Fibroblast of the conjunctiva (primary cell): ENCODE results near the gene USP2.

Source experiments
- DNase-seq: peaks from one replicate; pipeline ENCODE4 v3.0.0-alpha.2; 2010; ENCODE audit warnings: low read depth

USP2 gene

DNA sequence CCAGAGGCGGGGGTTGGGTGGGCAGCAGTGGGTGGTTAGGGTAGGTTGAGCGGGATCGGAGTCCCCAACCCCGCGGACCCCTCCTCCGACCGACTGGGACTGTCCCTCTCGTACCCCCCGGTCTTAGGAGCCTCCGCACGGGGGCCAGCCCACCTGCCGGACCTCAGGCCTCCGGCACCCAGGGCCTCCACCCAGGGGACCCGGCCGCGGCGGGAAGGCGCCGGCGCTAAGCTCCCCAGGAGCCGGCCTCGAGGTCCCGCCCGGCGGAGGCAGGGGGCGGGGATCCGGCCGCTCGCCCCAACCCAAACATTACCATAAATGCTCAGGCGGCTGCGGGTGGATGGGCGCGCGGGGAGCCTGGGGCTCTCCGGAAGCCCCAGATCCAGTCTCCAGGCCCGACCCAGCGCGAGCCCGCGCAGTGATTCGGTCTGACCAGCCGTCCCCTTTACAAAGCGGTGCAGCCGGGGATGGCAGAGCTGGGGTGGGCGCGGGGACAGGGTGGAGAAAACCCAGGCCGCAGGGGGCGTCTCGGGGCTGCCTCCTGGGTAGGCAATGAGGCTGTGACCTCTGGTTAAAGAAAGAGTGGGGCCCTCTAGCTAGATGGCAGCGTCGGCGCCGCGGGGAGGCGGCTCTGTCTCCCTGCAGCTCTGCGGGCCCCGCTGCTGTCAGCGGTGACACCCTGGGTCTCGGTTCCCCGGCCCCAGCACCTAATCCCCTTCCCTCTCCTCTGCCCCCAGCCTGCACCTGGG lies 60.5 kb downstream of the USP2 start:
- DNase-seq = no peak

DNA sequence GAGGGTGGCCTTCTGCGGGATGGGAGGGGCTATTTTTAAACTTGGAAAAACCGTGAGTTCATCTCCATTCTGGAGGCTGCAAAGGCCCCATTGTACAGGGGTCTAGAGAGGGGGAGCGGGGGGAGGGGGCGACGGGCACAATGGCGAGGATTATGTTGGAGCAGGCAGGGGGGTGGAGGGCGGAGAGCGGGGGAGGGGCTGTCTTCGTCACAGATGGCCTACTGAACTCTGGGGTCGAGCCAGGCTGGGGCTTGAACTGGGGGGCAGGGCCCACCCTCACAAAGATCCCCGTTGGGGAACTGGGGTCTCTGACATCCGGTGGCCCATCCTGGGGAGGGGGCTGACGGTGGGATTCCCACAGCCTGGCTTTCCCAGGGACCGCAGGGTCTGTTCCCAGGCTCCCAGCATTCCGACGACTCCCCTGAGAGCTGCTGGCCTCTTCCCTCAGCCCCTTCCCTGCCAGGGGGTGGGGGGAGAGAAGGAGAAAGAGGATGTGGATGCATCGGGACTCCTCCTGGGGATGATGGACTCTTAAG lies 61.2 kb downstream of the USP2 start:
- DNase-seq = no peak

DNA sequence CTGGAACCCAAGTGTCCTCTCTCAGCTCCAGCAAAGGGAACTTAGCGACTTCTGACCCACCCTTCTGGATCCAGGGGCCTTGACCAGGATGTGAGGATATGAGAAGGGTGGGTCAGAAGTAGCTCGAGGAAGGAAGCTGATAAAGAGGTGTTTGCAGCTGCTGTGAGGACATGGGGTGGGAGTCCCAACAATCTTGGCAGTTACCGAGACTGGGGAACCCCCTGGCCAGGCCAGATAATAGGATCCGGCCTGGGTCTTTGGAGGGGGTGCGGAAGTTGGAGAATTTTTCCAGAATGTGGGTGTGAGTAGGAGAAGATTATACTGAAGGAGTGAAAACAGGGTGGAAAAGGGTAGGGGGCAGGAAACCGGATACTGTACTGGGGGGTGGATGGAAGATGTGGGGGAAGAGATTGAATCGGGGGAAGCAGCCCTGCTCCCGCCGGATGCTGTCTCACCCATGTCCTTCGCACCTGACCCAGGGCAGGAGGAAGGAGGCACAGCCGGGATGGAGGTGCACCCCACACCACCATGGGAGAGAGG lies 61.7 kb downstream of the USP2 start:
- no peak for DNase-seq

DNA sequence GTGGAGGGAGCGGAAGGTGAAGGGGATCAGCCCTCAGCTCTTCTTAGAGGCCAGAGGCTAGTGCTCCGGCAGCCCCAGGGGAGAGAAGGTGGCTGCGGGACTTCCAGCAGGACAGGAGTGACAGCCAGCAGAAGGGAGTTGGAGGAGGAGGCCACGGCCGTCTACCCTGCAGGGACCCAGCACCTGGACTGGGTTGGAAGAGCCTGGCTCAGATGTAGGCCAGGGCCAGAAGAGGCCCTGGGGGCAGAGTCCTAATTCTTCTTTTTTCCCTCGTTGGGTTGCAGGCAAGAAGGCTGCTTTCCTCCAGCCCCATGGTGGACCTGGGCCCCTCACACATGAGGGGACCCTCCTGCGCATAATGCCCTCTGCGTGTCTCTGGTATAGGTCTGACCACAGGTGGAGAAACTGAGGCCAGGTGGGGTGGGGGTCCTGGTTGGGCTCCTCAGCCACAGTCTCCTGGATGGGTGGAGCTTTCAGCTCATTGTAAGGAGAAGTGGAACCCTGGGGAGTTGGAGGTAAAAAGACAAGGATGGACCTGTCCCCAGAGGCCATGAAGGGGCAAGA lies 62.3 kb downstream of the USP2 start:
- no peak for DNase-seq

DNA sequence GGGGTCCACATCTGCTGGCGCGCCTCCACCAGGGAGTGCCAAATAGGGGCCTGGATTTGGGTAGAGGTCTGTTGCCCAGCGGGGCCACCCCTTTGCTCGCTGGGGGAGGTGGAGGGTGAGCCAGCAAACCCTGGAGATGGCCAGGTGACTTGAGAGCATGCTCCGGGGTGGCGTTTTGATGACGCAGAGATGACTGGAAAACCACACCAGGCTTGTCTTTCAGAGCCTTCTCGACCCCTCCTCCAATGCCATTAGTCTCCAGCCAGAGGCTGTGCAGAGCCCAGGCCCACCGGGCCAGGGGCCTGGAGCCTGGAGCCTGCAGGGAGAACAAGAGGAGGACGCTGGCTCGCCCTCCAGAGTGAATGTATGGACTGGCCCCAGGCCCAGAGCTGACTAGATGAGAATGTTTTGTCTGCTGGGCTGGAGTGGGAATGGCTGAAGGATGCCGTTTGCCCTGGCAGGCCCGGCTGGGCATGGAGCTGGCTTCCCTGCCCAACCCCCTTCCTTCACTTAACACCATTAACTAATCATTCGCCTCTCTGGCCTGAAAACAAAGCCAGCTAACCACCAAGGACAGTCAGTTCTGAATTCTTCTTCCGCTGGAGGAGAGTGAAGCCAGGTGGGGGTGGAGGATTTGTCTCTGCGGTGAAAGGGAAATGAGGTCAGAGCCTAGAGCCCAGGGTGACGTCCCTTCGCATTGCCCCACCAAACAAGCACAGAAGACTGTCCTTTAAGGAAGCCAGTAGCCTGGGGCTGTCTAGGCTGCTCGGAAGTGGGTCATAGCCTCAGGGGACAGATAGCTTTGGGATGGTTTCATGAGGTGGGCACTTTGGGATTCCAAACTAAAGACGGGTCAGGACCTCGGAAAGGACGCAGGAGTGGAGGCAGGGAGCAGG lies 63.0 kb downstream of the USP2 start:
- no peak for DNase-seq

DNA sequence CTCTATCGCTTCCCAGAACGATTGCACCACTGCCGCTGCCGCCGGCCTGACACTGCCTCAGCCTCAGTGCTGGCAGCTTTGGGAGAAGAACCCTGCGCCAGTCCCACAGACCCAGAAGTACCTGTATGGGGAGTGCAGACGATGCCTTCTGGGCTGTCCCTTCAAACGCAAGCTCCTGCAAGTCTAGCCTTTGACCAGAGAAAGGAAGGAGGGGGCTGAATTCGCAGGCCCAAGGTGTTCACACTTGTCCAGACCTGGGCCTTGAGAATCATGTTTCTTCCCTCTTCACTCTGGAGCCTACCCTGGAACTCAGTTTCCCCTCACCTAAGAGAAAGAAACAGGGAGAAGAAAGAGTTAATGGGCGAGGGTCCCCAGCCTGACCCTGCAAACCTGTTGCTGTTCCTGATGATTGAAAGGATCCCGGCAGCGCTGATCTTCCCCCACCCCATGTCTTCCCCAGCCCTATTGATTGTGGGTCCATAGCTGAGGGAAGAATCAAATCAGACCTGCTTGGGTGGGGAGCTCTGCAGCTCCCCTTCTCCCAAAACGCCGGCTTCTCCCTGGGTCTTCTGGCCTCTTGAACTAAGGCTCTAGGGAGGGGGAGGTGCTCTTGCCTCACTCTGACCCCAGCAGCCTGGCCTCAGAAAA lies 63.8 kb downstream of the USP2 start:
- no peak for DNase-seq

DNA sequence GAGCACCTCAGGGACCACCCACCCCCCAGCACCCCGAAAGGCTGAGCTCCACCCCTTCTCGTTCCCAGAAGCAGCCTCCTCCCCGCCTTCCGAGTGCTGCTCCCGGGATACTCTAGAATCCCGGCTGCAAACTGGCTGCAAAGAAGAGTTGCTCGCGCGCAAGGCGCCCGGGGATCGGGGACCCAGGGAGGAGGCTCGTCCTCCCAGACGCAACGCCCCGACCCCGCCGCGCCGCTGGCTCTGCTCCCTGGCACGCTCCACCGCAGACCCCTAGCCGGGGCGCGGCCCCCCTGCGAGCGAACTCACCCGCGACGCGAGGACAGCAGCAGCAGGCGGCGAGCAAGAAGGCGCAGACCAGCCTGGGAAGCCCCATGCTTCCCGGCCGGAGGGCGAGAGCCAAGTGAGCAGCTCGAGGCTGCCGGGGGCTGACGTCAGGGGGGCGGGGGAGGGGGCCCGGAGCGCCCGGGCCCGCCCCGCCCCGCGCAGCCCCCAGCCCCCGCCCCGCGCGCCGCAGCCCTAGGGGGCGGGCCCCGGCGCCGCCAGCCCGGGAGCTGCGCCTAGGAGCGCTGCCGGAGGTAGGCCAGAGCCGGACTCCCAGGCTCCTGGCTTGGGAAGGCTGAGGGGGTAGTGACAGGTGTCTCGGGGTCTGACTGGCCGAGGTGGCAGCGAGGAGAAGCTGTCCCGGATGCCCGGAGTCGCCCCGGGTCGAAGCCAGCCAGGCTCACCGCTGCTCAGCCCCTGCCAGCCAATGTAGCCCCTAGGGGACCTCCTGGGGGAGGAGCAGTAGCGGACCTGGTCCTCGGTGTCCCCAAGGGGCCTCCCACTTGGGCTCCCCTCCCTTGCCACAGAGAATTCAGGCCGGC lies 64.5 kb downstream of the USP2 start, which contains the start of gene MCAM:
Gene MCAM, minus strand, starts transcription at position 402 of the 863 bp plus-strand sequence. Its CDS starts 29 bp downstream, at position 373.
- no peak for DNase-seq

DNA sequence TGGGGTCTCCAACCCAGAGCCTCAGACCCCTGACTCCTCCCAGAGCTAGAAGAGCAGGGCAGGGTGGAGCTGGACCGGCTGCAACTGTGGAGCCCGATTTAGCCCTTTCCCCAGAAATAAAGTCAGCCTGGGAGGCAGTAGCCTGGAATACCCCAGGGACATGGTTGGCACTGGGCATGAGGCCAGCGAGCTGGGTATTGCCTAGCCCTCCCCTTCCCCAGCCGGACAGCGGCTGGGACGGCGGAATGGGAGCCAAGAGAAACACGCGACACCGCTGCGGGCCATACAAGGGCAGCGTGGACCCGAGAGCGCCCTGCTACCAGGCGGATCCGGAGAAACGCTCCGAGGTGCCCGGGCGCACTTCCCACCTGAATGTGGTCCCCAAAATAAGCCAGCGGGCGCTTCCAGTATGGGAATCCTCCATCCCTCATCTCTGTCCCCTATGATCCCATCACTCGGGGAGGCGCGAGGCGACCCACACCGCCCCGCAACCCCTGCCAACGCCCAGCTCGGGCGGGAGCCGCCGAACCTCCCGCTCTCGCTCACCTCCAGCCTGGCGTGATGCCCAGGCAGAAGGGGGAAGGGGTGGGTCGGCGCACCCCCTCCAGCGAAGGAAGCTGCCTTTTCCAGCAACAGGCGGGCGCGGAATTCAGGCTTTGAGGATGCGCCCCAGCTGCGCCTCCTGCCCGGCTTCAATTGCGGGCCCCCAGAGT lies 65.3 kb downstream of the USP2 start:
- DNase-seq = no peak

DNA sequence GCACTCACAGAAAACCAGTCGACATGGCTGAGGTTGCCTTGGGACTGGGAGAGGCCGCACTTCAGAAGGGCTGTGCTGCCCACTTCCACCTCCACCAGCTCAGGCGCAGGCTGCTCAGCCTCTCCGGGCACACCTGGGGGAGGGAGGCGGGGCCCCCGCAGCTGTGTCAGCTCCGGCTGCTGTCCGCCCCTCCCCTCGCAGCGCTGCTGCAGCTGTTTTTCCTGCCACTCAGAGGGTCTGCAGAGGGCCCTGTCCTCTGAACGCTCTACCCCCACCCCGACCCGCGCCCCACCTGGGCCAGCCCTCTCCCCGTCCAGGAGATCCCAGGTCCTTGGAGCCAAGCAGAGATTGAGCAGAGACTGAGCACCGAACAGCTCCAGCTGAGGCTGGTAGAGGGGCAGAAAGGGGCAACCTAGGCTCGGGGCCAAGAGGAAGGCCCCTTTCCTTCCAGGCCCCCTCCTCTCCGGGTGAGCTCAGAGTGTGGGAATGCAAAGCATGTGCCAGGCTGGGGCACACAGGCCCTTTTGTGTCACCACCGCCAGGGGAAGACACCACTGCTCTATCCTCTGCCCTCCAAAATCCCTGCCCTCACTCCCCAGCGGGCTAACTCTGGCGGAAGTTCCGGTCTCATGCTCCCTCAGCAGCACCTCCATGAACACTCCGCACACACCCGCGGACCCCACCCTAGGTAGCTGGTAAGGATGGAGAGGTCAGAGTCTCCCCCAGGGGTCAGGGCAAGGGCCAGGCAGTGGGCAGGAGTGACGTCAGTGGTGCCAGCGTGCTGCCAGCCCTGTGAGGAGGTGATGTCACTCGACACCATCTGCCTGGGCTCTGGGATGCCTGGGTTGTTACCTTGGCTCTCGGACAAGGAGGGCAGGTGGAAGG lies 66.1 kb downstream of the USP2 start:
- DNase-seq = no peak

DNA sequence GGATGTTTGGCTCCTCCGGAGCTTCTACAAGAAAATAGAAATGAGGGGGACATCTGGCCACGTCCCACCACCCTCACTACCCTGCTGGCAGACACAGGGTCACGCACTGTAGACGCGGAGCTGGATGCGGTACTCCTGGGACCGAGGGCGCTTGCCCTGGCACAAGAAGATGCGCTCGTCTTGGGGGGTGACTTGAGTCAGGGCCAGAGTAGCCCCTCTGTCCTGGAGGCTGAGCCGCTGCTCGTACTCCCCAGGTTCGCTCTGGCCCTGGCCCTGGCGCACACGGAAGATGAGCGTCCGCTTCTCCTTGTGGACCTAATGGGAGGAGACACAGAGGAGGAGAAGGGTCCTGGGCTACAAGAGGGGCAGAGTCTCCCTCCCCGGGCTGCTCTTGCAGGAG lies 66.8 kb downstream of the USP2 start:
- DNase-seq = no peak

DNA sequence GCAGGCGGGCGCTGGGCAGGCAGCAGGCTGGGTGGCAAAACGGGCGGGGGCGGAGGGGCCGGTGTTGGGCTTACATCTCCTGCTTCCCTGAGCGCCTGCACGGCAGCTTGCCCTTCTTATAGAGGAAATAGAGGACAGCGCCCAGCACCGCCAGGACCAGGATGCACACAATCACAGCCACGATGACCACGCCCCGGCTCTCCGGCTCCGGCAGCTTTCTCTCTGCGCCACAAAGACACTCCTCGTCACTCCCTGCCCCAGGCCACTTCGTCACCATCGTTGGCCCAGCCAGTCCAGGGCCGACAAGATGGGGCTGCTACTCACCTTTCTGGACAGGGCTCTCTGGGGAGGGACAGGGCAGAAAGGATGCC lies 70.8 kb downstream of the USP2 start:
- no peak for DNase-seq

DNA sequence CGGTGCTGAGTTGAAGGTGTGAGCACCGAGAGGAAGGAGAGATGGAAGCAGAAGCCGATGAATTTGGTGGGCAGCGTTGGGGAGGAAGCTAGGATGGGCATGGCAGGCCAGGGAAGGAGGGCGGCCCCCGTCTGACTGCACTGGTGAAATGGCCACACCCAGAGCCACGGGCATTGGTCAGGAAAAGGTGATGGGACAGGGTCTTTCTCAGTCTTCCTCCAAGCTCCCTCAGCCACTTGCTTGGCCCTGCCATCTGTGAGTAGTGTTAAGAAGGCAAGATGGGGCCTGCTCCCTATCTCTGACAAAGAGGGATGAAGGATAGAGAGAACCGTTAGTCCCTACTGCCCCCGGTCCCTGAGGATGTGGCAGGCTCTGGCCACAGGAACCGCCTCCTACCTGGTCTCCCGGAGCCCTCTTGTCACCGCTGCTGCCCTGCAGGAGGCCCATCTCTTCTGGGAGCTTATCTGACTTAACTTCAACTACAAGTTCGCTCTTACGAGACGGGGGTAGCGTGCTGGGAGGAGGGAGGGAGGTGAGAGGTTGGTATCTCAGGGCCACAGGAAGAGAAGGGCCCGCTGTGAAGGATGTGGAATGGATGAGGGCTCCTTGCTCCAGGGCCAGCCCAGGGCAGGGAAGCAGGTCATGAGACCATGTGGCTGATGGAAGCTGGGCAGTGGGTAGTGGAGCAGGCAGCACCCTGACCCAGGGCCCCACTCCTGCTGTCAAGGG lies 71.4 kb downstream of the USP2 start:
- no peak for DNase-seq

DNA sequence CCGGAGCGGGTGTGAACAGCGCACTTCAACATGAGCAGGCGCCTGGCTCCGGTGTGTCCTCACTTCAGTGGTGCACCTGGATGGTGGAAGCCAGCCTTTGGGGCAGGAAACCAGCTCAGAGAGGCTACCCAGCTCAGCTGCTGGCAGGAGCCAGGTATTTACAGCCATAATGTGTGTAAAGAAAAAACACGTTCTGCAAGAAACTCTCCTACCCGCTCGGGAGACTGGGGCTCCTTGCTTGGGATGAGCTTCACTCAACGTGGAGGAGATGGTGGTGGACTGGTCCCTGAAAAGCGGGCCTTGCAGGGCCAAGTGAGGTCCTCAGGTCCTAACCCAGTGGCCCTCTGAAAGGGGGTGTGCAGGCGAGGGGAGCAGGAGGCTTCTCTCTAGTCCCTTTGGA lies 72.1 kb downstream of the USP2 start:
- no peak for DNase-seq

DNA sequence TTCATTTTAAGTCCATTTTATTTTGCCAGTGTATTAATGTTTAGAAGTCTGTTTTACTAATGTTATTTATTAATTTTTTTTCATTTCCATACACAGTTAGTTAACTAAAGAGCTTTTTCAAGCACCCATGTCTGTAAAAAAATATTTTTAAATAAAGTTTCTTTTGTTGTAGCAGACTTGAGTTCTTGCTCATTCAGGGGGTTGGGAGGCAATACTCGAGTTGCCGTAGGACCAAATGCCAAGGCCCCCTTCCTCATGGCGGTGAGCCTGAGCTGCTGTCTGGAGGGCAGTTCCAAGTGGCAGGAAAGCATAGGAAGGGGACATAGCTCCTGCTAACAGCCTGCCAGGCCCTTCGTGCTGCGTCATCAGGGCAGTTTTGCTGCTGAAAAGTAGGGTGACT lies 73.5 kb downstream of the USP2 start:
- no peak for DNase-seq

DNA sequence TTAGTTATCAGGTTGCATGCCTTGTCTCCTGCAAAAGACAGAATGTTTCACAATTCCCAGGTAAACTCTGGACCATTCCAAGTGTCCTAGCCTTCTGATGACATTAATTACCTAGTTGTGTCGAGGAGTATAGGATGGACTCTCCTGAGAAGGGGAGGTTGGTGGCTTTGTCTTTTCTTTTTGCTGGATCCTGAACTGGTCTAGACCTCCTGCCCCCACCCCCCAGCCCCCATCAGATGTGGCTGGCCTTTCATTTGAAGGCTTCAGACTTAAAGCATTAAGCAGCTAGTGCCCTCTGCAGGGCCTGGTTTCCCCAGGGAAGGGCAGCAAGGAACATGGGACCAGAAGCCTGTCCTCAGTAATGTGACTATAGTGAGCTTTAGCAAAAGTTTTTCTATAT lies 74.3 kb downstream of the USP2 start:
- no peak for DNase-seq

DNA sequence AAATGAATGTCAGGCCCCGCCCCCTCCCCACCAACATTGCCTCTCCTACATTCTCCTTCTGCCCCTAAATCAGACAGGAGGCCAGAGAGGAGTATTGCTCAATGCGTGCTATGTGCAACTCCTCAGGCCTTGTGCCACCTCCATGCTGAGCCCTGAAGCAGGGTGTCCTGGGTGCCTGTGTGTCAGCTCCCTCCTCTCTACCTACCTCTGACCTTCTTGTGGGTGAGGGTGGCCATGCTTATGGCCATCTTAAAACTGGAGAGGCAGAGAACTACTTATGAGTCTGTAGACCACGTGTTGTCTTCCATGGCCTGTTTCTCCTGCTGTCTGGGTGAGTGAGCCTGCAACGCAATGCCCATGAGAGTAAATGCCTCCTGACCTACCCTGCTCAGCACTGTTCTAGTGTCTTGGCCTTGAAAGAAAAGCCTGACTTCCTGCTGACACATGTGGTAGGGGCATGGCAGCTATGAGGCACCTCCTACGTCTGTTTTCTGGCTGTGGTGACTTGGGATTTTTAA lies 75.1 kb downstream of the USP2 start:
- DNase-seq = peak; percentile 23

DNA sequence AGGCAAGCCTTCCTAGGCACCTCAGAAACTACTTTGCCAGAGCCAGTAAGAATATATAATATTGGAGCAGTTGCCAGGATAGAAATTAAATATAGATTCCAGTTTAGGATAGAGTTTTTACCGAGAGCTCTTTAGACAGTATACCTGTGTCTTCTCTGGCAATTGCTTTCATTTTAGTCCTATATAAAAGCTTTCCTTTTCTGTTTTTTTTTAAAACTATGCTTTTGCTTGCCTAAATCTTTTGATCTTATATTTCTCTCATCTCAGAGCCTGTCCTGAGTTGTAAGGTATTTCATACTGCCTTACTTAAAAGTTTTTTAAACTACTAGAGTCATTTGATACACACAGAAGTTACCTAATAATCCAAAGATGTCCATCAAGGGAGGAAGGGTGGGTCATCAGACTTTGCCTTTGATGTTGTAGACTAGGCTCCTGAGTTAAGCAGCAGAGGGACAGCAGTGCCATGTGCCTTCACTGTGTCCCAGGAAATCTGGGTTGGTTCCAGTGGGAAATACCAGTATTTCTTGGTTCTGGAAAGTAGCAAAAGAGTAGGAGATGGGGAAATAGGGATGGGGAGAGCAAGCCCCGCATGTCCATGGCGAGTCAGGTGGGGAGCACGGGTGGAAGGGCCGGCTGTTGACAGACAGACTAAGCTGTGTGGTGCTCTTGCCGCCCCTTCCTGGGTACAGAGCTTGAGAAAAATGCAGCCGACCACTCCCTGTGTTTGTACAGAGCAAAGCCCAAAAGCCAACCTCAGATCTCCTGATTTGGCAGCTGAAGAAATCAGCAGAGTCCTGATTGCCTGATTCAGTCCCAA lies 75.7 kb downstream of the USP2 start:
- no peak for DNase-seq
